ENCODE data around the gene DTNB.

DNA sequence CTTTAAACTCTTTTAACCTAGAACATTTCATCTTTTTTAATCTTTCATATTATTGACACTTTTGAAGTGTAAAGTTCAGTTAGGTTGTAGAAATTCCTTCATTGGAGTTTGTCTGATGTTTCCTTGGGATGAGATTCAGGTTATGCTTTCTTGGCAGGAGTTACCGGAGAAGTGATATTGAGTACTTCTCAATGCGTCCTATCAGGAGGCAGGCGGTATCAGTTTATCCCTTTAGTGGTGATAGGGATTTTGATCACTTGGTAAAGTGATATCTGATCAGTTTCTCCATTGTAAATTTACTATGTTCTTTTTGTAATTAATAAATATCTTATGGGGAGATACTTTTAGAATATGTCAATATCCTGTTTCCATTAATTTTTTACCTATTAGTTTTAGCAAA, 78.4 kb downstream of the DTNB start:
- TF ChIP-seq EZH2phosphoT487 (IDR thresholded peaks at IDR 0.05; ENCODE audit: low read depth, severe bottlenecking, unreplicated experiment) (no peak), EZH2 (IDR thresholded peaks at IDR 0.05; ENCODE audit: borderline replicate concordance) (no peak), CTCF (IDR thresholded peaks at IDR 0.05; ENCODE audit: poor library complexity) (no peak)
